NCI-H1105 (cell line): ENCODE data around the gene CERS1.

Experiments
- DNase-seq: peaks from one replicate; lab custom pipeline; 2025; lab: John Stamatoyannopoulos, UW

CERS1 gene

DNA sequence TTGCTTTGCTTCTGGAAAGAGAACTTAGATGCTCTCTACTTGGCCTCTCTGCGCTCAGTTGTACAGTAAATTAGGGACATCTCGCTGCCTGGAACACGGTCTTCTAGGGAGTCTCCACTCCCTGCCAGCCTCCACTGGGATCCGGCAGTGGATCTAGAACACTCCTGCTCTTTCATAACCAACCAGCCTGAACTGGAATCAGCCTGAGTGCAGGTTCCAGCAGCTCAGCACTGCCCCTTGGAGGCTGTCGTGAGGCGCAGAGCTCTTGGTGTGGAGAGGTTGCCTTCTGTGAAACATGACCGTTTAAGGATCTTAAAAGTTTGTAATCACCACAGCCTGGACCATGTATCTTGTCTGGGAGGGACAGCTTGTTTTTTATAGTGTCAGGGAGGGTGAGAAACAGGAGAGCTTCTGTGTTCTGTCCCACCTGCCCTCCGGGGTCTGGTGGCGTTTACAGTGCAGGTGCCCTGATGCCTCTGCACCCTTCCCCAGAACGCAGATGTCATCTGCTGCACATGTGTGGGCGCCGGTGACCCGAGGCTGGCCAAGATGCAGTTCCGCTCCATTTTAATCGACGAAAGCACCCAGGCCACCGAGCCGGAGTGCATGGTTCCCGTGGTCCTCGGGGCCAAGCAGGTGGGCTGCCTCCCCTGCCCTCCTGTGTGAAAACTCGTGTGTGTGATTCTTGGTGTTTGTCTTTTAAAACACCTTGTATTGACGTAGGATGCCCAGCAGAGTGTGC is 39.4 kb downstream of the CERS1 start:
- no peak for DNase-seq

DNA sequence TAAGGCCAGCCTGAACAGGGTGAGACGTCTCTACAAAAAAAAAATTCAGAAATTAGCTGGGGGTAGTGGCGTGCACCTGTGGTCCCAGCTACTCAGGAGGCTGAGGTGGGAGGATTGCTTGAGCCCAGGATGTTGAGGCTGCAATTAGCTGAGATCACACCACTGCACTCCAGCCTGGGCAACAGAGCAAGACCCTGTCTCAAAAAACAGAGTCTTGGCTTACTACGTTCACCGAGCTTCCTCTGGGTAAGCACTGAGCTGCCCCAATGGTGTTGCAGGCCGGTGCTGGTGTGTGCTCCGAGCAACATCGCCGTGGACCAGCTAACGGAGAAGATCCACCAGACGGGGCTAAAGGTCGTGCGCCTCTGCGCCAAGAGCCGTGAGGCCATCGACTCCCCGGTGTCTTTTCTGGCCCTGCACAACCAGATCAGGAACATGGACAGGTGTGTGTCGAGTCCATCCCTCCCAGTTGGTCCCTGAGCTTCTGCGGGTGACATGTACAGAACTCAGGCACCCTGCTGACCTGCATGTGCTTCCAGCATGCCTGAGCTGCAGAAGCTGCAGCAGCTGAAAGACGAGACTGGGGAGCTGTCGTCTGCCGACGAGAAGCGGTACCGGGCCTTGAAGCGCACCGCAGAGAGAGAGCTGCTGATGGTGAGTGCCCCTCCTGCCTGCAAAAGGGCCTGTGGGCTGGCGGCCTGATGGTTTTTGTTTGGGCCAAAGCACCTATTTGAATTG is 40.1 kb downstream of the CERS1 start:
- DNase-seq: no peak

DNA sequence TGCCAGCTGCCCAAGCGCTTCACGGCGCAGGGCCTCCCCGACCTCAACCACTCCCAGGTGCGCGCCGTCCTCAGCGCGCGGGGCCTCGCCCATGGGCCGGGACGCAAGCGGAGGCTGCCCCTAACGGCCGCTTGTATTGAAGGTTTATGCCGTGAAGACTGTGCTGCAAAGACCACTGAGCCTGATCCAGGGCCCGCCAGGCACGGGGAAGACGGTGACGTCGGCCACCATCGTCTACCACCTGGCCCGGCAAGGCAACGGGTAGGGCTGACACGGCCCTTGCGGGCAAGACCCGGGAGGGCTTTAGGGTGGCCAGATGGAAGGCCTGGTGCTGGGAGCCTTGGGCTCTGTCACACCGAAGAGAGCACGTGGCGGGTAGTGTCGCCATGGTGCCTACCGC is 41.0 kb downstream of the CERS1 start:
- DNase-seq: no peak

DNA sequence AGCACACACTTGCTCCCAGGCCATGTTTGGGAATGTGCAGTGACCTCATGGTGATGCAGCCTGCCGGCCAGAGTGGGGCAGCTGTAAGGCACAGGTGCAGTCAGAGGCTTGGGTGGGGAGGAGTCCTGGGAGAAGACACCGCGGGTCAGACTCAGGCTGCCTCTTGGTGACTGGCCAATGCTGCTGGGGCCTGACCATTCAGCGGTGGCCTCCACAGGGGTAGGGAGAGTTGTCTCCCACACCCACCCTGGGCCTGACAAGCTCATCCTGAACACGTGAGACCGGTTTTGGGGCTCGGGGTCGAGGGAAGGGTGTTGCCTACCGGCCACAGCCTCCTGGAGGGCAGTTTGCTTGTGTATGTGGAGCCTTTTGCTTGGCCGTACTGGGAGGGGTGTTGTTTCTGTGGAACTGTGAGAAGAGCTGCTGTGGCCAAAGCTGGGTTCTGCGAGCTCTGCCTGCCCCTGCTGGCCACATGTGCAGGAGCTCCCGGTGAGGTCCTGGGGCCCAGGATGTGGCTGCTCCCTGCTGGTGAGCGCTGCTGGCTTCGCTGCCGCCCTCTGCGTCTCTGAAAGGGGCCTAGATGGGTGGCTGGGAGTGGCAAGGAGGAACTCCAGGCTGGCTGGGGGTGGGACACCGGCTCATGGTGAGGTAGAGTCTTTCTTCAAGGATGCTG is 42.1 kb downstream of the CERS1 start:
- no peak for DNase-seq

DNA sequence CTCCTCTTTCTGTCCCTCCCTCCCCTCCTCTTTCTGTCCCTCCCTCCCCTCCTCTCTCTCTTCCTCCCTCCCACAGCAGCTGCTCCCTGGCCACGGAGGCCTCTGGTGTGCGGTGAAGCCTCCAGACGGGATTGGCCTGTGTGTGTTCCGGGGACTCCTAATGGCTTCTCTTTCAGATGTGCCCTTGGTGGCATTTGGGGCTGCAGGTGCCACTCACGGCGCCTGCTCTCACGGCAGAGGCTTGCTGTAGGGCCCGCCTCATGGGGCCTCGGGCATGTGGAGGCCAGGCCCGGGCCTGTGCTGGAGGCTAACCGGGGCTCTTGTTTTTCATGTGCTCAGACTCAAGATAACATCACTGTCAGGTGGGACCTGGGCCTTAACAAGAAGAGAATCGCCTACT is 43.3 kb downstream of the CERS1 start:
- DNase-seq: no peak

DNA sequence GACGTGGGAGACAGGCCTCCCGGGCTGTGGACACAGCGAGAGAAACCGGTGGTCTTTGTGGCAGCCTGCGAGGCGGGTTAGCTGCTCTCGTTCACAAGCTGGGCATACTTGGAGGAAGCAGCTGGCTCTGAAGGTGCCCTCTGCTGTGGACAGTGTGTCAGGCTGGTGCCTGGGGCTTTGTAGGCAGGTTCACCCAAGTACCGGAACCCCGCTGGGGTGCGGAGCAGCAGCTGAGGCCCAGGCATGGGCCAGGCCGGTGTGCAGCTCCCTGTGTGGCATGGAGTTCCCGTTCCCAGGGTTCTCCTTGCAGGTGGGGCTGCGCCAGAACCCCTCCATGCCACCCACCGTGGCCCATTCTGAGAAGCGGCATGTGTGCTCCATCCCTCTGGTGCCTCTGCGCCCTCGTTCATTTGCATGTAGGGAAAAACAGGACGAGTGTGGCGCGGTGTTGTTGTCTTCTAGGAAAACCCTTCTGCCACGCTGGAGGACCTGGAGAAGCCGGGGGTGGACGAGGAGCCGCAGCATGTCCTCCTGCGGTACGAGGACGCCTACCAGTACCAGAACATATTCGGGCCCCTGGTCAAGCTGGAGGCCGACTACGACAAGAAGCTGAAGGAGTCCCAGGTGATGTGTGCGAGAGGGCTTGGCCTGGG is 44.2 kb downstream of the CERS1 start:
- no peak for DNase-seq

DNA sequence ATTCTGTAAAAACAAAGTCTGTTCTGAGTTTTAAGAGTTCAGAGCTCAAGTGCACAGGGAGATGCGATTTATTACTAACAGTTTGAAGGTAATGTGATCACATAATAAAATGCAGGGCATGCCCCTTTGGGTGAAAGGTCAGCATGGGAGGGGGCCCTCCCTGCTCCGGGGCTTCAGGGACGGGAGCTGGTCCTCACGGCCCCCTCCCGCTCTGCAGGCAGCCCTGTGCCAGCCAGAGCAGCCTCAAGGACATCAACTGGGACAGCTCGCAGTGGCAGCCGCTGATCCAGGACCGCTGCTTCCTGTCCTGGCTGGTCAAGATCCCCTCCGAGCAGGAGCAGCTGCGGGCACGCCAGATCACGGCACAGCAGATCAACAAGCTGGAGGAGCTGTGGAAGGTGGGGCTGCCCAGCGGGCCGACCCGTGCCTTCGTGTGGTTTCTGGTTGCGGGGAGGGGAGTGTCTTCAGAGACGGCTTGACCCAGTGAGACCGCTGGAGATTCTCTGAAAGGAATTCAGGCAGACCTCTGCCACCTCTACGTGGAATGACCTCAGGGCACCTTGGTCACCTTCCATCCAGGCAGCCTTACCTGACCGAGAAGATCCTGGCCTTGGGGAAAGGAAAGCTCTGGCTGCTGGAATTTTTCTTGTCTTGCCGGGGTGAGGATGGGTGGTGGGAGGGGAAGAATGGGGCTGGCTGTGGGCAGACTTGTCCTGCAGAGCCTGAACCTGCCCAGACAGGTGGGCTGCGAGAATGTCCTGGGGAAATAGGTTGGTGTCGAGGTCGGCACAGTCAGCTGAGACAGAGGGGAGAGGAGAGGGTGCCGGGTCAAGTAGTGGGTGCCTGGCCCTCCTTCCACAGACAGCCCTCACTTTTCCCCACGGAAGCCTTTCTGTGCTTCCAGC is 45.2 kb downstream of the CERS1 start:
- no peak for DNase-seq

DNA sequence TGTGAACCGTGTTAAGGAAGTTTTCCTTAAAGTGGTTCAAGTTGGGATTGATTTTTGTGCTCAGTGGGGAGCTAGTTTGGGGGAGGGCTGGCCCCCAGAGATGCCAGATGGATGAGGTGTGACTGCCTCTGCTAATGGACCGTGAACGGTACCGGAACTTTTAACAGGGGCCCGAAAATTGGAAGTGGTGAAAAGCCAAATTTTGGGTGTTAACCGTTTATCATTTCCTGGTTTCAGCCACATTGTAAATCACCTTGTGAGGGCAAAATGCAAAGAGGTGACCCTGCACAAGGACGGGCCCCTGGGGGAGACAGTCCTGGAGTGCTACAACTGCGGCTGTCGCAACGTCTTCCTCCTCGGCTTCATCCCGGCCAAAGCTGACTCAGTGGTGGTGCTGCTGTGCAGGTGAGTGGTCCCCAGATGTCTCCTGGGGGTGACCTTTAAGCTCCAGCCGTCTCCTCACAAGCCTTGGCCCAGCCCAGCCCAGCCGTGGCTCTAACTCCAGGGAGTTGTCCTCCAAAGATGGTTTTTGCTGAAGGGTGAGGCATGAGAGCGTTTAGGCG is 46.0 kb downstream of the CERS1 start:
- no peak for DNase-seq

DNA sequence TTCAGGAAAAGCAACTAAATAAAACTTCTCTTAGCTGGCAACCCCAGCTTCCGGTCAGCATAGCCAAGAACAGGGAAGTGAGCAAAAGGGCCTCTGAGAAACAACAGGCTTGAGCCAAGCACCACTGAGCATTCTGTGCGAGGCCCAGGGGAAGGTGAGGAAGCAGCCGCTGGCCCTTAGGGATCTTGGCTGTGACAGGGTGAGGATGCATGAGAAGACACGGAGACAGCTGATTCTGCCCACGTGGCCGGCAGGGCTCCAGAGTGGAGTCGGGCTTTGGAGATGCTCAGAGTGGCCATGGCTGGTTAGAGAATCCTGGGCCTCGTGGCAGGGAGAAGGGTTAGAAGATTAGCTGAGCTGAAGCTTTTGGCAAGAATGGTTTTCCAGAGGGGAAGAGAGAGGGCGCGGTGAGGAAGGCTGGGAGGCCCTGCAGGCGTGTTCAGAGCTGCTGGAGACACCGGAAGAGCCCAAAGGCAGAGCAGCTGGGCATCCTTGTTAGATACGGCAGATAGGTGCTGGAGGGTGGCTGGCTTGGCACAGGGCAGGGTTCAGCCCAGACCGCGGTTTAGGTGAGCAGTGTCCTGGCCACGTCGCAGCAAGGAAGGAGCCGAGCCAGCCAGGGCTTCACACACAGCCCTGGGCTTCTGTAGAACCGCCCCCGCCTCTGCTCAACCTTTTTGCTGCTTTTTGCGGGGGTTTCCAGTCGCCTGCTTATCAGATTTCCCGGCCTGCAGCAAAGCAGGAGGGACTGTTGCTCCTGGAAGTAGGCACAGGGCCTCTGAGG is 46.9 kb downstream of the CERS1 start:
- no peak for DNase-seq

DNA sequence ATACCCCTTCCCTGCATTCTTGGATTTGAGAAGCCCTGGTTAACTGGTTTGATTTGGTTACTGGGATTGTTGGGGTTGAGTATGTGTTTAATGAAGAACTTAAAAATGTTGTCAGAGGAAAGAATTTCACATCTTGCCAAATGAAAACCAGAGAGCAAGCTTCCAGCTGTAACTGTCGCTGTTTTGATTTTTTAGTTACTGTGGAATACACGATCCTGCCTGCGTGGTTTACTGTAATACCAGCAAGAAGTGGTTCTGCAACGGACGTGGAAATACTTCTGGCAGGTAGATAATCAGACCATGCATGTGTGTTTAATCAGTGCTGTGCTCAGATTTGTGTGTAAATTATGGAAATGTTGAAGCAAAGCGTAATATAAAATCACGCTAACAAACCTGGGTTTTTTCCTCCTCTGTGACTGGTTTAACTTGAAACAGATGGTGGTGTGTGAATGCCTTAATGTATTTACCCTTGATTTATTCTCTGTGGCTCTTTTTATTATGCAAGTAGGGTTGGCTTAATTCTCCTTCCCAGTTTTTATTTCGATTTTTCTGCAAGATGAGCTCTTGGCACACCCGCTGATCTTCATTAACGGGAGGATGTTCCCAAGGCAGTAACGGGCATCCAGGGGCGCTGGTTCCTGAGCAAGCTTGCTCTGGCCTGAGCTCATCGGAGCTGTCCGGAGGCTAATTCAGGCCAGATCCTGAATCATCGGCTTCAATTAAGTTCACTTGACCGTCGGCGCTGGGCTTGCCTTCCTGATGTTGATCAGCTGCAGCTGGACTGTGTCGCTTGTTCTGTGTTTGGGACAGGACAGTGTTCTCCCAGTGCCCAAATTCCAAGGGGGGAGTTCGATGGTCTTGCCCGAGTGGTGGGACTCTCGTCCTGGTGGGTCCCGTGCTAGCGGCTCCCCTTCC is 48.2 kb downstream of the CERS1 start:
- DNase-seq: no peak

DNA sequence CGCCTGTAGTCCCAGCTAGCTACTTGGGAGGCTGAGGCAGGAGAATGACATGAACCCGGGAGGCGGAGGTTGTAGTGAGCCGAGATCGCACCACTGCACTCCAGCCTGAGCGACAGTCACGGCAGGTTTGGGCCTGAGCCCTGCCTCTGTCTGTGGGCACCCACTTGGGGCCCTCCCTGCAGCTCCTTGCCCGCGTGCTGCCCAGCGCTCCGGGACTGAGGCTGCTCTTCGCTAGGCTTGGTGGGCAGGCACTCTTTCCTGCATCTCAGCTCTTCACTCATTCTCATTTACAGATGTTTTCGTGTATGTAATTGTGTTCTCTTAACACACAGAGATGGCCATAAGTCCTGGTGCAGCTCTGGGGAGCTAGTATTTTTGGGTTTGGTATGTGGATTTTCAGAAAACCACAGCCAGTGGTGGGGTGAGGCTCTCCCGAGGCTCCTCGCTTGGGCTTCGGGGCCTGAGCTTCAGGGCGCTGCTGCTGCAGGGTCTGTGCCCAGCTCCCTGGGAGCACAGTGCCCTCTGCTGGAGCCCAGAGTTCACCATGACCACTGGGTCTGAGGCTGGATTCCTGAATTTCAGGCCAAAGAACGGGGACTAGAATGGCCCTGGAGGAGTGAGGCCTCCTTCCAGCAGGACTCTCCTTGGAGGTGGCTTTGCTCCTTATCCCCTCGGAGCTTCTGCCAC is 49.0 kb downstream of the CERS1 start:
- peak; percentile 70 for DNase-seq

DNA sequence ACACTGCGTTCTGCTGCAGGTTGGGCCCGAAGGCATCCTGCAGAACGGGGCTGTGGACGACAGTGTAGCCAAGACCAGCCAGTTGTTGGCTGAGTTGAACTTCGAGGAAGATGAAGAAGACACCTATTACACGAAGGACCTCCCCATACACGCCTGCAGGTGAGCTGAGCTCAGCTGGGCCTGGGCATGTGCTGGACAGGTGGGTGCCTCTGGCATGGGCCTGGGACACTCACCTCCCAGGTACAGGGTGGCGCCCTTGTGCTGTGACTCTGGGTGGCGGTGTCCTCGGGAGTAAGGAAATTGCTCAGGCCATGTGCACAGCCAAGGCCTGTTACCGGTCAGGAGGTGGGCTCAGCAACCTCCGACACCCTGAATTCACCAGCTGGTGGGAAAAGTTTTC is 50.0 kb downstream of the CERS1 start:
- DNase-seq: no peak

DNA sequence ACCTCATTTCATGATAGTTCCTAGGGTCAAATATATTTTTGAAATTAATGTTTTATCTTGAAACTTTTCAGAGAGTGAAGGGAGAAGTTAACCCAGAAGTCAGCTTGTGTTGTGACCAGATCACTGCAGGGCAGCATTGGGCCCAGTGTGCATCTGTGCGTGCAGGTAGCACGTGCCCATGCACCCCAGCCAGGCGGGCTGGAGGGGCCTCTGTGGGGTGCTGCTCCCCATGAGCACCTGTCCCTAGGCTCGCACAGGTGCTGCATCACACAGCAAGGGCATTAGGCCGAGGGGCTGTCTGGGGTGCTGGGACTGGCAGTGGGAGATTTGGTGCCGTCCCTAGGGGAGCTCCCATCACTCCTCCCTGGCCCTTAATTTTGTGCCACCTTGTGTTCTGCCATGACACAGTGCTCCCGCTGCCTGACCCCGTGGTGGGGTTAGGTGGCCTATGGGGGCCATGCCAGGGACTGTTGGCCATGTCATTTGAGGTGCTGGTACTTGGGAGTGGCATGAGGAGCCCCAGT is 51.1 kb downstream of the CERS1 start:
- no peak for DNase-seq

DNA sequence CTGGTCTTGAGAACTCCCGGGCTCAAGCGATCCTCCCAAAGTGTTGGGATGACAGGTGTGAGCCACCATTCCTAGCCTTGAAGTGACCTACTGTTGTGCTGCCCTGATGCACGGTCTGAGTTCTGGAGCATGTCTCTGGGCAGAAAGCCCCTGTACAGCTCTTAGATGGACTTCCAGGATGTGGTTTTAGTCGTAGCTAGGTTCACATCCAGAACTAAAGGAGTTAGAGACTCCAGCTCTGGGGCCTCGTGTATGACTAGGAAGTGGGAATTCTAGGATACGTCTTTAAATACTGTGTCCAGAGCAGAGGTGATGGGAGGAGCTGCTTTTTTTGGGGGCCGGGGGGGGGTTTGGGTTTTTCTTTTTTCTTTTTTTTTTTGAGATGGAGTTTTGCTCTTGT is 52.0 kb downstream of the CERS1 start:
- DNase-seq: no peak

DNA sequence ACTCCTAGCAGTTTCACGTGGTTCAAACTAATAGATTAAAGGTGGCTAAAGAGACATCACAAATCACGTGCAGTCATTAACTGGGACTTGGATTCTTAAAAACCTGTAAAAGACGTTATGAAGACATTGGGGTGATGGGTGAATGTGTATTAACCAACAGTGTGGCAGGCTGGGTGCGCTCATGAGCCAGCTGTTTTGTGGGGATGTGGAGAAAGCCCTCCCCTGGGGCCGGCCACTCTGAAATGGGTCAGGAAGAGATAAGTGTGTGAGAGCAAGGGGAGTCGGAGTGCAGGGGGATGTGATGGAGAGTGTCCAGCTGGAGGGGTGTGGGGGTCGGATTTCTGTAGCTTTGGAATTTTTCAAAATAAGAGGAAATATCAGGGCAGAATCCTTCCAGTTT is 53.8 kb downstream of the CERS1 start:
- no peak for DNase-seq

DNA sequence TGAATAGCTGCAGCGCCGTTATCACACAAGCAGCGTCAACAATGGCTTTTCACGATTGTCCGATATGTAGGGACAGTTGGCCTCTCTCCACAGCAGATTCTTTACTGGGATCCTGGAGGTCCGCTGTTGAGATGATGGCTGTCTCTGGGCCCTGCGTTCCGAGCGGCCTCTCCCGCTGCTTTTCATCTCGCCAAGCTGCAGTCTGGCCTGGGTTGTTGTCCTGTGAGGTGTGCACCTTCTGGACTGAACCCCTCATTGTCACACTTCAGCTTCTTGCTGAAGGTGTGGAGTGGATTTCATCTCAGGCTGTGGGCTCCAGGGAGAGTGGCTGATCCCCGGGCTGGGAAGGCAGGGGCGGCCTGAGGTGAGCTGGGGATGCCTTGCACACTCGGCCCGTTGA is 54.6 kb downstream of the CERS1 start:
- DNase-seq: no peak

DNA sequence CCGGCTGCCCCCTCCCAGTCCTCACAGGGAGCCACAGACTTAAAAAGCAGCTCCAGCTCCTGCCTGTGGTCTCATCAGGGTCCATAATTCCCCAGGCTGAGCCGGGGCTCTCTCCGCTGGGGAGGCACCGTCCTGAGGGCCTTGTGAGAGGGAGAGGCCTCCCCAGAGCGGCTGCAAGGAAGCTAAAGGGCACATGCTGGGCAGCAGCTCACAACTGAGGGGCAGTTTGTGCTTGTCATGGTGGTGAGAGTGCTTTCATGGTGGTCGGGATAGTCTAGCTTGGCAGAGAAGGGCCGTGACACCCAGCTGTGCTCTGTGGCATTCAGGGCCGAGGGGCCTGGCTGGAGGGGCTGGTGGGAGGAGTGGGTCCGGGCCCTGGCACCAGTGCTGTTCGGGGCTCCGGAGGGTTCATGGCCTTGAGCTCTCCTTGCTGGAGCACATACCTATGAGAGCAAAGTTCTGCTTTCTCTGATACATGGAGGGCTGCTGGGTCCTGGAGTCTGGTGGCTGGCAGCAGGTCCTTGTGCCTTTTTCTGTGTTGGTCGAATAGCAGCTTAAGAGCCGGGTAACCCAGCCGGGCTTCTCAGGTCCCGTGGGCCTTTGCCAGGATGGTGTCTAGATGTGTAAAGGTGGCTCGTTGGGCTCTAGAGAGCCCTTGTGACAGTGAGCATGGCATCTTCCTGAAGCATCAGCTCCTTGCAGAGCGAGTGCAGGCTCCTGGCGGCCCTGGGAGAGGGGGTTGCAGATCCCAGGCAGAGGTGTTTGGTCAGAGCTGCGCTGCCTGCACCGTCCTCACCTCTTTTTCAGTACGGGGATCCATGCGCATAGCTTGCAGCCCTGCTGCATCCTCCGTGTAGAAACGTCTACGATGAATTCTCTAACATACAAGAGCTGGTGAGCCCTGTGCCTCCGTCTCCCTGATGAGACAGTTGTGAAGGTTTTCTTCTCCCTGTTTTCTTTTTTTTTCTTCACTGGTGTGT is 55.4 kb downstream of the CERS1 start:
- no peak for DNase-seq
